ENCODE measurements around the gene MED8.

Gene MED8

GRCh38 chr1:43432171-43432860 lies 42.7 kb upstream of the MED8 start:
- Histone ChIP-seq H3K9ac (ENCODE audit: low read length) (no peak overlapping the region), H3K4me1 (ENCODE audit: low read length) (no peaks in the 10 kb centered on the region), H3K79me2 (ENCODE audit: low read length) (no peaks in the 10 kb centered on the region), H3K9me3 (replicated peaks; ENCODE audit: insufficient read depth, low read length) (no peaks in the 10 kb centered on the region), H3K4me2 (ENCODE audit: low read depth, low read length) (no peak overlapping the region), H3K4me3 (ENCODE audit: low read length) (no peak overlapping the region), H3K36me3 (replicated peaks; ENCODE audit: insufficient read depth, low read length) (no peaks in the 10 kb centered on the region; the same call in 1 of the 2 replicates), H3F3A (ENCODE audit: insufficient read depth, low read length) (no peaks in the 10 kb centered on the region), H3K27ac (ENCODE audit: low read length) (no peak overlapping the region), H3K9me2 (replicated peaks; ENCODE audit: insufficient read depth, low read length) (no peaks in the 10 kb centered on the region), H2AFZ (ENCODE audit: low read length) (no peak overlapping the region), H3K27me3 (replicated peaks; ENCODE audit: insufficient read depth, low read length) (no peaks in the 10 kb centered on the region), H4K20me1 (ENCODE audit: insufficient read depth, low read length) (no peaks in the 10 kb centered on the region)
- no peak for DNase-seq
- TF ChIP-seq EZH2phosphoT487 (IDR thresholded peaks at IDR 0.05; ENCODE audit: low read length) (no peak), CTCF (IDR thresholded peaks at IDR 0.05; ENCODE audit: low read length) (no peak), EZH2 (optimal IDR thresholded peaks at IDR 0.05; ENCODE audit: low read depth, low read length) (no peak)

- Histone ChIP-seq H3K27me3 (replicated peaks; ENCODE audit: insufficient read depth, low read length) (no peaks in the 10 kb centered on the region), H3K79me2 (ENCODE audit: low read length) (no peaks in the 10 kb centered on the region), H3F3A (ENCODE audit: insufficient read depth, low read length) (no peaks in the 10 kb centered on the region), H4K20me1 (ENCODE audit: insufficient read depth, low read length) (no peaks in the 10 kb centered on the region), H3K36me3 (replicated peaks; ENCODE audit: insufficient read depth, low read length) (no peaks in the 10 kb centered on the region; the same call in 1 of the 2 replicates), H3K4me1 (ENCODE audit: low read length) (no peaks in the 10 kb centered on the region), H2AFZ (ENCODE audit: low read length) (no peak overlapping the region), H3K27ac (ENCODE audit: low read length) (no peak overlapping the region), H3K9me3 (replicated peaks; ENCODE audit: insufficient read depth, low read length) (no peaks in the 10 kb centered on the region), H3K9ac (ENCODE audit: low read length) (no peak overlapping the region), H3K4me2 (ENCODE audit: low read depth, low read length) (no peak overlapping the region), H3K9me2 (replicated peaks; ENCODE audit: insufficient read depth, low read length) (no peaks in the 10 kb centered on the region), H3K4me3 (ENCODE audit: low read length) (no peak overlapping the region)
- DNase-seq = no peak
- TF ChIP-seq EZH2phosphoT487 (IDR thresholded peaks at IDR 0.05; ENCODE audit: low read length) = no peak
- TF ChIP-seq CTCF (IDR thresholded peaks at IDR 0.05; ENCODE audit: low read length) = no peak
- no peak for TF ChIP-seq EZH2 (optimal IDR thresholded peaks at IDR 0.05; ENCODE audit: low read depth, low read length)
These were observed 42.1 kb upstream of the MED8 start for GRCh38 chr1:43431676-43432075.

- no peak overlapping the region for H3K27ac ChIP-seq (ENCODE audit: low read length)
- H3K9ac ChIP-seq (ENCODE audit: low read length) = no peak overlapping the region
- H3K4me2 ChIP-seq (ENCODE audit: low read depth, low read length) = no peak overlapping the region
- H2AFZ ChIP-seq (ENCODE audit: low read length) = no peak overlapping the region
- TF ChIP-seq CTCF (IDR thresholded peaks at IDR 0.05; ENCODE audit: low read length) = no peak
- TF ChIP-seq EZH2 (optimal IDR thresholded peaks at IDR 0.05; ENCODE audit: low read depth, low read length) = no peak
- TF ChIP-seq EZH2phosphoT487 (IDR thresholded peaks at IDR 0.05; ENCODE audit: low read length) = no peak
- H3K4me1 ChIP-seq (ENCODE audit: low read length) = no peaks in the 10 kb centered on the region
- H3K9me3 ChIP-seq (replicated peaks; ENCODE audit: insufficient read depth, low read length) = no peaks in the 10 kb centered on the region
- H3K79me2 ChIP-seq (ENCODE audit: low read length) = no peaks in the 10 kb centered on the region
- H3K4me3 ChIP-seq (ENCODE audit: low read length) = no peak overlapping the region
- H3K9me2 ChIP-seq (replicated peaks; ENCODE audit: insufficient read depth, low read length) = no peaks in the 10 kb centered on the region
- no peaks in the 10 kb centered on the region; the same call in 1 of the 2 replicates for H3K36me3 ChIP-seq (replicated peaks; ENCODE audit: insufficient read depth, low read length)
- no peak for DNase-seq
- no peaks in the 10 kb centered on the region for H3F3A ChIP-seq (ENCODE audit: insufficient read depth, low read length)
- no peaks in the 10 kb centered on the region for H4K20me1 ChIP-seq (ENCODE audit: insufficient read depth, low read length)
- no peaks in the 10 kb centered on the region for H3K27me3 ChIP-seq (replicated peaks; ENCODE audit: insufficient read depth, low read length)
These were observed 41.2 kb upstream of the MED8 start for GRCh38 chr1:43430831-43431230.
